H9 (cell line): ENCODE measurements around the gene ITPR1. TPM values are rescaled to one million over a fixed set of nuclear protein-coding genes. Genes with fewer than 3 reads are reported as not detected.

Experiments used
- DNase-seq: peaks from one replicate; pipeline ENCODE4 v3.0.0-alpha.2; 2017
- H2AFZ ChIP-seq: one replicate; pipeline ENCODE4 v1.6.1; 2013; ENCODE audit warnings: mild to moderate bottlenecking, low read length, control low read depth, moderate library complexity
- H2AK5ac ChIP-seq: 2 replicates; pipeline ENCODE4 v1.6.1; 2013; ENCODE audit warnings: low read length, control low read depth, mixed read lengths; ENCODE audit not compliant: insufficient read length
- H2BK120ac ChIP-seq: one replicate; pipeline ENCODE4 v1.6.1; 2013; ENCODE audit warnings: low read depth, mild to moderate bottlenecking, low read length, control low read depth, inconsistent platforms; ENCODE audit not compliant: poor library complexity, severe bottlenecking
- H2BK12ac ChIP-seq: 2 replicates; pipeline ENCODE4 v1.6.1; 2013; ENCODE audit warnings: low read length, control low read depth, mixed read lengths, low read depth; ENCODE audit not compliant: insufficient read length
- H2BK15ac ChIP-seq: 2 replicates; pipeline ENCODE4 v1.6.1; 2013; ENCODE audit warnings: low read depth, low read length, control low read depth
- H2BK20ac ChIP-seq: one replicate; pipeline ENCODE4 v1.6.1; 2013; ENCODE audit warnings: low read depth, mild to moderate bottlenecking, low read length, control low read depth, inconsistent platforms; ENCODE audit not compliant: poor library complexity, severe bottlenecking
- H2BK5ac ChIP-seq: 2 replicates; pipeline ENCODE4 v1.6.1; 2013; ENCODE audit warnings: low read length, control low read depth, mixed read lengths; ENCODE audit not compliant: insufficient read length
- H3K14ac ChIP-seq: 2 replicates; pipeline ENCODE4 v1.6.1; 2013; ENCODE audit warnings: low read length, control low read depth; ENCODE audit not compliant: insufficient read depth
- H3K18ac ChIP-seq: 2 replicates; pipeline ENCODE4 v1.6.1; 2013; ENCODE audit warnings: low read depth, mild to moderate bottlenecking, mixed read lengths, low read length, control low read depth; ENCODE audit not compliant: insufficient read length
- H3K23ac ChIP-seq: 2 replicates; pipeline ENCODE4 v1.6.1; 2013; ENCODE audit warnings: low read length, control low read depth, mixed read lengths, low read depth; ENCODE audit not compliant: insufficient read length
- H3K23me2 ChIP-seq: 2 replicates; pipeline ENCODE4 v1.6.1; 2013; ENCODE audit warnings: low read depth, mild to moderate bottlenecking, mixed read lengths, low read length, control low read depth; ENCODE audit not compliant: insufficient read length, poor library complexity, severe bottlenecking
- H3K27ac ChIP-seq: 2 replicates; pipeline ENCODE4 v1.5.1; 2013; ENCODE audit warnings: low read length, control low read depth, mixed read lengths, low read depth; ENCODE audit not compliant: insufficient read length
- H3K27me3 ChIP-seq: 2 replicates; pipeline ENCODE4 v1.6.1; 2013; ENCODE audit warnings: low read length, control low read depth, inconsistent platforms; ENCODE audit not compliant: insufficient read depth
- H3K4ac ChIP-seq: 2 replicates; pipeline ENCODE4 v1.6.1; 2013; ENCODE audit warnings: low read depth, mild to moderate bottlenecking, control low read depth, inconsistent platforms, low read length, moderate library complexity
- H3K4me1 ChIP-seq: 2 replicates; pipeline ENCODE4 v1.6.1; 2013; ENCODE audit warnings: low read length, control low read depth, inconsistent platforms; ENCODE audit not compliant: insufficient read depth
- H3K4me2 ChIP-seq: 2 replicates; pipeline ENCODE4 v1.6.1; 2013; ENCODE audit warnings: low read length, control low read depth, mixed read lengths; ENCODE audit not compliant: insufficient read length, insufficient read depth
- H3K56ac ChIP-seq: 2 replicates; pipeline ENCODE4 v1.6.1; 2013; ENCODE audit warnings: low read depth, mild to moderate bottlenecking, mixed read lengths, low read length, control low read depth; ENCODE audit not compliant: insufficient read length
- H3K79me1 ChIP-seq: 2 replicates; pipeline ENCODE4 v1.6.1; 2013; ENCODE audit warnings: low read depth, mild to moderate bottlenecking, moderate library complexity, low read length, control low read depth, inconsistent platforms; ENCODE audit not compliant: insufficient read depth, poor library complexity, severe bottlenecking
- H3K79me2 ChIP-seq: 2 replicates; pipeline ENCODE4 v1.6.1; 2013; ENCODE audit warnings: low read length, control low read depth, inconsistent platforms; ENCODE audit not compliant: insufficient read depth
- H3K9ac ChIP-seq: 2 replicates; pipeline ENCODE4 v1.6.1; 2013; ENCODE audit warnings: low read length, control low read depth, mixed read lengths; ENCODE audit not compliant: insufficient read length; ENCODE audit errors: extremely low read depth
- H3K9me3 ChIP-seq: one replicate; pipeline ENCODE4 v1.6.1; 2013; ENCODE audit warnings: low read depth, low read length, inconsistent platforms; ENCODE audit not compliant: control insufficient read depth
- H3T11ph ChIP-seq: one replicate; pipeline ENCODE4 v1.6.1; 2013; ENCODE audit warnings: mild to moderate bottlenecking, low read length, control low read depth, inconsistent platforms
- H4K20me1 ChIP-seq: one replicate; pipeline ENCODE4 v1.6.1; 2013; ENCODE audit not compliant: control insufficient read depth, insufficient read length, insufficient read depth
- H4K5ac ChIP-seq: 2 replicates; pipeline ENCODE4 v1.6.1; 2013; ENCODE audit warnings: low read depth, mild to moderate bottlenecking, mixed read lengths, low read length, control low read depth; ENCODE audit not compliant: insufficient read length
- H4K8ac ChIP-seq: replicated peaks from 2 replicates; pipeline ENCODE4 v1.6.1; 2013; ENCODE audit warnings: low read length, control low read depth, mixed read lengths, low read depth; ENCODE audit not compliant: insufficient read length
- H4K91ac ChIP-seq: 2 replicates; pipeline ENCODE4 v1.6.1; 2013; ENCODE audit warnings: low read depth, mild to moderate bottlenecking, moderate library complexity, mixed read lengths, low read length, control low read depth; ENCODE audit not compliant: insufficient read length
- H3K27ac Mint-ChIP-seq, 3 experiments: 2 replicates in 2 of 3; 3 replicates in 1 of 3; pipeline ENCODE4 v1.8.0; 2020 to 2021; ENCODE audit warnings: mixed read lengths in 3 of 3, mild to moderate bottlenecking in 1 of 3, moderate library complexity in 1 of 3
- H3K27me3 Mint-ChIP-seq: 2 replicates; pipeline ENCODE4 v1.8.0; 2021; ENCODE audit warnings: low read depth, mild to moderate bottlenecking, moderate library complexity, mixed read lengths
- H3K36me3 Mint-ChIP-seq, 3 experiments: 2 replicates in 2 of 3; 3 replicates in 1 of 3; pipeline ENCODE4 v1.8.0; 2020 to 2021; ENCODE audit warnings: low read depth in 3 of 3, mixed read lengths in 3 of 3; ENCODE audit not compliant: insufficient read depth in 1 of 3
- H3K4me1 Mint-ChIP-seq, 2 experiments: 2 replicates each; pipeline ENCODE4 v1.8.0; 2020; ENCODE audit warnings: mixed read lengths in 2 of 2
- H3K4me3 Mint-ChIP-seq, 2 experiments: 2 replicates in 1 of 2; 3 replicates in 1 of 2; pipeline ENCODE4 v1.8.0; 2020 to 2021; ENCODE audit warnings: mild to moderate bottlenecking in 2 of 2, mixed read lengths in 2 of 2, moderate library complexity in 1 of 2
- H3K9me3 Mint-ChIP-seq, 2 experiments: 2 replicates in 1 of 2; 3 replicates in 1 of 2; pipeline ENCODE4 v1.8.0; 2020; ENCODE audit warnings: mild to moderate bottlenecking in 2 of 2, mixed read lengths in 2 of 2, moderate library complexity in 1 of 2
- WGBS: extraction: QIAGEN DNeasy Blood & Tissue Kit; methylation state at CpG from one replicate; pipeline ENCODE4 v1.1.7; 2013; ENCODE audit warnings: missing lambda C conversion rate, low lambda C conversion rate, mixed read lengths; ENCODE audit not compliant: insufficient read length; ENCODE audit errors: extremely low coverage; 5-methylcytosine and 5-hydroxymethylcytosine counted together
- total RNA-seq: library from RNA; stranded (reverse); gene quantifications from 2 replicates; pipeline ENCODE4 v1.2.1, GENCODE V29; 2021
- TF ChIP-seq, protein P1 (sequence below): fragments of 200-600 bp; sonication (generic); conservative IDR thresholded peaks from 3 replicates; pipeline ENCODE4 v1.8.0; 2021; ENCODE audit warnings: antibody characterized with exemption, mild to moderate bottlenecking

ITPR1 gene
- total RNA-seq, 1 experiment from 2014 or later = 4.2 TPM

DNA sequence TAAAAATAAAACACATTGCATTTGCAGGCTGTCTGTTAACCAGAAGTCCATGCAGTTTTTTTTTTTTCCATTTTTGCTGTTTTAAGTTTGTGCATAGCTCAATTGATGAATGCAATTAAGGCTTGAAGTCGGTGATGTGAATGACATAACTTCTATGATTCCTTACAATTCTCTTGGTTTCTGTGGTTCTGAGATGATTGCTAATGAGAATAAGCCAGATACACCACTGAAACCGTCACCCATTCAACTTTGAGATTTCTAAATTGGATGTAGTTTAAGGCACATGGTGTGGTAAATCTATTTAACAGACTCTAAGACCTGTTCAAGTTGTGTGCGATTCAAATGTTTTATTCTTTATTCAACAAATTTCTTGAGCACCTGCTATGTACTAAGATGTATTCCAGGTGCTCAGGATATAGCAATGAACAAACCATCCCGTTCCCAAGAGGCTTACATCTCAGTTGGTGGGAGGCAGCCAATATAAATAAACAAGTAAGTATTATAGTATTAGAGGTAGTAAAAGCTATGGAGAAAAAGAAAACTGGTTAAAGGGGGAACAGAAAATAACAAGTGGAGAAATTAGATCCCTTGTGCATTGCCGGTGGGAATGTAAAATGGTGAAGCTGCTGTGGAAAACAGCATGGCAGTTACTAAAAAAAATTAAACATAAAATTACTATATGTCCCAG is 4.0 kb downstream of the ITPR1 start:
- Histone ChIP-seq H2BK5ac (no peak overlapping the region), H2BK120ac (no peak overlapping the region), H3K18ac (no peak overlapping the region), H3K79me2 (no peaks in the 10 kb centered on the region), H4K8ac (no peak overlapping the region), H3K27me3 (no peaks in the 10 kb centered on the region), H3K9ac (no peak overlapping the region), H3K14ac (no peak overlapping the region), H3K9me3 (no peaks in the 10 kb centered on the region), H3K56ac (no peak overlapping the region), H2BK15ac (no peak overlapping the region), H2BK12ac (no peak overlapping the region), H3K79me1 (no peaks in the 10 kb centered on the region), H4K91ac (no peak overlapping the region), H3K23ac (no peak overlapping the region), H3K23me2 (peaks cover 12% of the 10 kb centered on the region), H2BK20ac (no peak overlapping the region), H4K5ac (no peak overlapping the region), H3K4me2 (no peak overlapping the region), H3K4me1 (no peaks in the 10 kb centered on the region), H3K27ac (no peak overlapping the region), H3T11ph (no peak overlapping the region), H4K20me1 (no peaks in the 10 kb centered on the region), H2AK5ac (no peak overlapping the region), H2AFZ (no peak overlapping the region), H3K4ac (no peak overlapping the region)
- peaks cover 28% of the 10 kb centered on the region for H3K27me3 Mint-ChIP-seq
- no peak overlapping the region for H3K27ac Mint-ChIP-seq
- DNase-seq = no peak
- H3K4me3 Mint-ChIP-seq = no peak overlapping the region
- H3K4me1 Mint-ChIP-seq = peaks cover 9 to 11% of the 10 kb centered on the region in 2 experiments
- TF ChIP-seq, protein P1, sequence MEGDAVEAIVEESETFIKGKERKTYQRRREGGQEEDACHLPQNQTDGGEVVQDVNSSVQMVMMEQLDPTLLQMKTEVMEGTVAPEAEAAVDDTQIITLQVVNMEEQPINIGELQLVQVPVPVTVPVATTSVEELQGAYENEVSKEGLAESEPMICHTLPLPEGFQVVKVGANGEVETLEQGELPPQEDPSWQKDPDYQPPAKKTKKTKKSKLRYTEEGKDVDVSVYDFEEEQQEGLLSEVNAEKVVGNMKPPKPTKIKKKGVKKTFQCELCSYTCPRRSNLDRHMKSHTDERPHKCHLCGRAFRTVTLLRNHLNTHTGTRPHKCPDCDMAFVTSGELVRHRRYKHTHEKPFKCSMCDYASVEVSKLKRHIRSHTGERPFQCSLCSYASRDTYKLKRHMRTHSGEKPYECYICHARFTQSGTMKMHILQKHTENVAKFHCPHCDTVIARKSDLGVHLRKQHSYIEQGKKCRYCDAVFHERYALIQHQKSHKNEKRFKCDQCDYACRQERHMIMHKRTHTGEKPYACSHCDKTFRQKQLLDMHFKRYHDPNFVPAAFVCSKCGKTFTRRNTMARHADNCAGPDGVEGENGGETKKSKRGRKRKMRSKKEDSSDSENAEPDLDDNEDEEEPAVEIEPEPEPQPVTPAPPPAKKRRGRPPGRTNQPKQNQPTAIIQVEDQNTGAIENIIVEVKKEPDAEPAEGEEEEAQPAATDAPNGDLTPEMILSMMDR = no peak
- no peaks in the 10 kb centered on the region for H3K36me3 Mint-ChIP-seq
- no CpG with 5 or more reads among the region's 5 CpGs for WGBS
- no peaks in the 10 kb centered on the region for H3K9me3 Mint-ChIP-seq
